Measurements from ENCODE around the gene FOXD4.
"Not testable (repeated sequence)": the region's sequence is repeated elsewhere in the genome, so short reads cannot be mapped to it uniquely, and the experiment has no call there.

The FOXD4 gene

DNA sequence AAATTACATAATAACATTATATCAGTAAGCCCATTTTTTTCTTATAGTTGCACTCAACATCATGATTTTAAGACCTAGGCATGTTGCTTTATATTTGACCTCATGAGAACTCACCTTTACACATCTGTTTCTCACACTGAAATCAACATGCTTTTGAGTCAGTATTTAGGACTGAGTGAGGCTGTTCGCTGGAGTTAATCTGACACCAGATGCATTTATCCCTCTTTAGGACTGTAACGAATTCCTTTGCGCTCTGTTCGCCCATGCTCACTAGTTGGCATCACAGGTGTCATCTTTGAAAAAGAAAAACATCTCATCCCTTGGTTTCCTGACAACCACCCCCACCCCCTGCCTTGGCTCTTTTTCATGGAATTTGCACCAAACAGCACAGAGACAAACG is 24.3 kb downstream of the FOXD4 start:
- DNase-seq (ENCODE audit: low read depth): not testable (repeated sequence)

GRCh38 chr9:90851-91250 is 27.4 kb downstream of the FOXD4 start:
- DNase-seq (ENCODE audit: low read depth): peak; percentile 36

- not testable (repeated sequence) for DNase-seq (ENCODE audit: low read depth)
Observed at GRCh38 chr9:88396-89037, 29.7 kb downstream of the FOXD4 start.

GRCh38 chr9:87860-88259 is 30.4 kb downstream of the FOXD4 start:
- not testable (repeated sequence) for DNase-seq (ENCODE audit: low read depth)

GRCh38 chr9:87105-87504 is 31.1 kb downstream of the FOXD4 start:
- DNase-seq (ENCODE audit: low read depth): not testable (repeated sequence)

- not testable (repeated sequence) for DNase-seq (ENCODE audit: low read depth)
Observed at GRCh38 chr9:86697-87096, 31.5 kb downstream of the FOXD4 start.

DNA sequence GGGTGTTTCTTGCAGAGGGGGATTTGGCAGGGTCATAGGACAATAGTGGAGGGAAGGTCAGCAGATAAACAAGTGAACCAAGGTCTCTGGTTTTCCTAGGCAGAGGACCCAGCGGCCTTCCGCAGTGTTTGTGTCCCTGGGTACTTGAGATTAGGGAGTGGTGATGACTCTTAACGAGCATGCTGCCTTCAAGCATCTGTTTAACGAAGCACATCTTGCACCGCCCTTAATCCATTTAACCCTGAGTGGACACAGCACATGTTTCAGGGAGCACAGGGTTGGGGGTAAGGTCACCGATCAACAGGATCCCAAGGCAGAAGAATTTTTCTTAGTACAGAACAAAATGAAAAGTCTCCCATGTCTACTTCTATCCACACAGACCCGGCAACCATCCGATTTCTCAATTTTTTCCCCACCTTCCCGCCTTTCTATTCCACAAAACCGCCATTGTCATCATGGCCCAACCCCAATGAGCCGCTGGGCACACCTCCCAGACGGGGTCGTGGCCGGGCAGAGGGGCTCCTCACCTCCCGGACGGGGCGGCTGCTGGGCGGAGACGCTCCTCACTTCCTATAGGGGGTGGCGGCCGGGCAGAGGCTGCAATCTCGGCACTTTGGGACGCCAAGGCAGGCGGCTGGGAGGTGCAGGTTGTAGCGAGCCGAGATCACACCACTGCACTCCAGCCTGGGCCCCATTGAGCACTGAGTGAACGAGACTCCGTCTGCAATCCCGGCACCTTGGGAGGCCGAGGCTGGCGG is 35.1 kb downstream of the FOXD4 start:
- not testable (repeated sequence) for DNase-seq (ENCODE audit: low read depth)

DNA sequence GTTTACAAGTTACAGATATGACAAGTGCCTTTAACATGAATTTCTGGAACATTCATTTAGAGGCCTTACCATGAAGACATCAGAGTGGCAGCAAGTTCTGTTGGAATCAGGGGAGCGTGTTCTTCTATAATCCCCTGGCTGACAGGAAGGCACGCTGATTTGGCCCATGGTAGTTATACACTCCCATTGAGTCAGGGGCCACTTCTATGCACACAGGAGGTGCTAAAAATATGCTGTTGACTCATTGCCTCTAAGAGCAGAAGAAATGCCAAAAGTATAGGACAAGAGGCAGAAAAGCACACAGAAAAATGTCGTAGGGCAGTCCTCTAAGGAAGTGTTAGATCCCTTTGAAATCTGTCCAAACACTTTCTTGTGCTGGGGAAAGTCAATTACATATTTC is 39.9 kb downstream of the FOXD4 start:
- DNase-seq (ENCODE audit: low read depth): peak; percentile 30

DNA sequence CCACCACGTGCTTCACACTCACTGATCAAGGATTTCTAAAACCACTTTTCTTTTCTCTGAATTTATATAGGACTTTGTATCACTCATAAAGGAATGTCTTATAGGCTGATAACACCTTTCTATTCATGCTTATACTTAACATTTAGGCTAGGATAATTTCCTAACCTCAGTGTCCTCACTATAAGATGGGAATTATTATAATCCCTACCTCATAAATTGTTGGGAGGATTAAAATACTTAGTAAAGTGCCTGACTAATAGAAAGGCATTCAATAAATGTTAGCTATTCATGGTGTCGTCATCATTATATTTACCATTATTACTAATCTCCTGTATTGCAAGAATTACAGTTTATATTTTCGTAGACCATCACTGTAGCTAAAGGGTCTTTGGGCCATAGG is 41.8 kb downstream of the FOXD4 start:
- DNase-seq (ENCODE audit: low read depth): not testable (repeated sequence)

DNA sequence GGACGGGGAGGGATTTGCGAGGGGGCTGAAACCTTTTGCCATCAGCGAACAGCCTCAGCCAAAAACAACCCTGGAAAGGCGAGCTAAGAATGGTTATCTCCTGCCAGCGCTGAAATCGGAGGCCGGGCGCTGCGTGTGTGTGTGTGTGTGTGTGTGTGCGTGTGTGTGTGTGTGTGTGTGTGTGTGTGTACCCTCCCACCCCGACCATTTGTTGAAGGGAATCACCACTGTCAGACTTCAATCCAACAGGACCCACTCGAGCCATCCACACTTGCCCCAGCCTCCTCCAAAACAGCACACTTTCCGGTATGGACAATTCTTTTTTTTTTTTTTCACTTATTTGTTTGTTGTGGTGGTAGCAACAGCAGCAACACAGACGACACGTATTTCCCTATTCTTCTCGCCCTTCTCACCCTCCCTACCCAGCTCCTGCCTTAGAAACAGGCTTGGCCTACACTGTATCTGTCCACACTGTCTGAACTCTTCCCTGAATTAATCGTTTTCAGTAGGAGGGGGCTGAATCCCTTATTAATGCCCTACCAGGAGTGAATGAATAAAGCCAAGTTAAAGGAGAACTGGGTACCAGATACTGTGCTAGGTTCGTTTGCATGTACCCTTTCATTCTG is 44.2 kb downstream of the FOXD4 start:
- DNase-seq (ENCODE audit: low read depth): not testable (repeated sequence)

DNA sequence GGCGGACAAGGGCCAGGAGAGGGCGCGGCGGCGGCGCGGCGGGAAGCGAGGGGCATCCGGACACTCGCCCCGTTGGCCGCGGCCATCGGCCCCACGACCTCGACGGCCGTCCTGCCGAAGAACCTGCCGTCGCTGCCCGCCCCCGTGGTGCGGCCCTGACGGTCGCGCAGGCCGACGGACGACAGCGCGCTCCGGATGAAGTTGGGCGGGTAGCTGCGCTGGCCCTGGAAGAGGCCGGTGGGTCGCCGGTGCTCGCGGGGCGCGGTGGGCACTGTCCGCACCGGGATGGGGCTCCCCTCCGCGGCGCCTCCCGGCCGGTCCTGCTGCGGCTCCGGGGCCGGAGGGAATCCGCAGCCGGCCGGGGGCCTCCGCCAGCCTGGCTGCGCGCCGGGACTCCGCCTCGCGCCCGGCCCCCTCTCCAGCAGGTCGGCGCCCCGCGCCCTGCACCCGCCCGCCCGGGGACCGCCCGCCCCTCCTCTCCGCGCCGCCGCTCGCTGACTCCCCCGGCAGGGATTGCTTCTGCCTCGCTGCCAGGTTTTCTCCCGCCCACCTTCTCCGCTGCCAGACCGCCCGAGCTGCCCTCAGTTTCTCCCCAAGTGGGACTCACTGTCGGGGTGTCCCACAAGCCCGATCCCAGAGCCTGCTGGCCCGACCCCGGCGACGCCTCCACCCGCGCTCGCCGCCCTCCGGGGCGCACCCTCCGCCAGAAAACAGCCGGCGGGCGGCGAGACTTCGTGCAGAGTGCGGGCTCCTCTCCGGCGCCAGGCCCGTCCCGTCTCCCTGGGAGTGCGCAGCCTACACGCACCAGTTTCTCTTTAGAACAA is 44.9 kb downstream of the FOXD4 start:
- DNase-seq (ENCODE audit: low read depth): peak; percentile 38
